Lung (tissue), 16 donors: ENCODE results near the gene CEP95. TPM values are rescaled to one million over a fixed set of nuclear protein-coding genes. Genes with fewer than 3 reads are reported as not detected.

Source experiments
- ATAC-seq: fragments of 200-7000 bp; cut with Tn5 transposase; one replicate; pipeline ENCODE4 v1.9.1; 2020; ENCODE audit warnings: moderate number of reproducible peaks; ENCODE audit not compliant: insufficient read depth, low FRiP score
- DNase-seq, 3 donors: peaks; one replicate each; pipeline ENCODE4 v3.0.0-alpha.2; 2013 to 2017
- H3K27ac ChIP-seq, 2 donors: one replicate each; pipeline ENCODE4 v1.5.1; 2013; ENCODE audit warnings: mild to moderate bottlenecking in 2 of 2, moderate library complexity in 2 of 2, control low read depth in 1 of 2, inconsistent platforms in 1 of 2, low read depth in 1 of 2, low read length in 1 of 2
- H3K27me3 ChIP-seq, 3 donors: one replicate each; pipeline ENCODE4 v1.5.1; 2013; ENCODE audit warnings: low read length in 2 of 3; ENCODE audit not compliant: control insufficient read depth in 3 of 3, insufficient read depth in 3 of 3
- H3K36me3 ChIP-seq, 4 donors: one replicate each; pipeline ENCODE4 v1.5.1; 2013; ENCODE audit warnings: low read length in 4 of 4, mild to moderate bottlenecking in 1 of 4, moderate library complexity in 1 of 4; ENCODE audit not compliant: control insufficient read depth in 4 of 4, insufficient read depth in 4 of 4
- H3K4me1 ChIP-seq, 5 donors: one replicate each; pipeline ENCODE4 v1.5.1; 2013; ENCODE audit warnings: low read length in 5 of 5, mild to moderate bottlenecking in 2 of 5, moderate library complexity in 1 of 5; ENCODE audit not compliant: control insufficient read depth in 5 of 5, insufficient read depth in 5 of 5
- H3K4me3 ChIP-seq: one replicate; pipeline ENCODE4 v1.5.1; 2013; ENCODE audit warnings: mild to moderate bottlenecking, control low read depth, moderate library complexity
- H3K9ac ChIP-seq, 2 donors: one replicate each; pipeline ENCODE4 v1.5.1; 2013; ENCODE audit warnings: low read length in 2 of 2, control low read depth in 1 of 2; ENCODE audit not compliant: insufficient read depth in 1 of 2
- H3K9me3 ChIP-seq, 4 donors: one replicate each; pipeline ENCODE4 v1.5.1; 2013; ENCODE audit warnings: low read length in 3 of 4, mild to moderate bottlenecking in 1 of 4, moderate library complexity in 1 of 4; ENCODE audit not compliant: control insufficient read depth in 4 of 4, insufficient read depth in 3 of 4
- WGBS, 2 donors: extraction: QIAGEN DNeasy Blood & Tissue Kit; methylation state at CpG; one replicate each; pipeline ENCODE4 v1.1.7; 2013; 5-methylcytosine and 5-hydroxymethylcytosine counted together
- long read RNA-seq, 5 donors: transcript quantifications; one replicate each; lab custom pipeline, GENCODE V29; 2026
- polyA plus RNA-seq, 2 donors: library from polyadenylated mRNA; stranded (reverse); fragments of 200-250 nt; gene quantifications; one replicate each; pipeline ENCODE4 v1.2.1, GENCODE V29; 2013
- total RNA-seq, 2 donors: library from RNA; depleted of rRNA in 1 of 2; stranded (reverse); fragments of >200 nt in 1 of 2; gene quantifications; one replicate each; pipeline ENCODE4 v1.2.1, GENCODE V29; 2014 to 2021
- TF ChIP-seq, protein P1 (sequence below): IDR thresholded peaks from 2 replicates; pipeline ENCODE4 v1.5.1; 2012; ENCODE audit warnings: mild to moderate bottlenecking; ENCODE audit errors: control extremely low read depth, extremely low read depth
- donor health status: control.
- donor health status: control.
- donor health status: Bipolar disorder and iron deficiency.
- donor health status: healthy.
- donor health status: DM: yes; HTN: yes; CAD: no.

CEP95 gene, protein sequence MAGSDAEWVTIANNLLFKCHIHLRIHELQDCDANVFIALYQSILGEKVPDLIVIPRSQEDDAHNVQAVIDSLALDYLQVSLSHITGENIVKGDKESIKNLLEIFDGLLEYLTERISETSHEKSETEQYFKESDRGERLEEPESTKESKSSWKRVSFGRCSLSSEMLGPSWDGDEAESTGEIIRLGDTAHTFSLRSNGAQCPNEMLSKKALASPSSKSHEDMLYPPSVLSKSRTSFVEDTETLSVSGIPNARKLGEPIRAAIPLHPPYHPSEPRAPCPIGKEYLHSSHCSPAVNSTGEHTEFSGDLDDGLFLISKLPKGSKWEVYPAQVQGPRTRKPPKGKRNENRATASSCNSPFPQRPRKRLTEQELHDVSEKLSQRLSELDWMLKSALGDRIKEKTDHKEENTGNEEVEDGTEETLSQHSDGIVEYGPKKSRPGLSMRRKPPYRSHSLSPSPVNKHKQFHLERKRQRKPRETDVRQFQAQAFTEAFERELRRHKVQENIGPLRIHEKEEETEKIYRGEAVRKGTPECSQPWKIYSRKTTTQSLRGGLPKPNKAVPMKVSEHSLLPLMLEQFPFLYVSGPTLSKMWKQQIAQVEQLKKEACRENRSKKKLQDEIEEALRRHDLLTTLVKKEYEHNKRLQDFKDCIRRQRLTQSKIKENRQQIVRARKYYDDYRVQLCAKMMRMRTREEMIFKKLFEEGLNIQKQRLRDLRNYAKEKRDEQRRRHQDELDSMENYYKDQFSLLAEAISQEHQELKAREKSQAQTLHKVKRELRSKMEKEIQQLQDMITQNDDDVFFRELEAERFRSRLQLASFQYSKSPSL
- total RNA-seq, result 100 to 1,000 TPM in 1 of 2 donors, 10 to 100 TPM in 1; 33.9 to 115 TPM
- 10 to 100 TPM; 12.8 to 31.5 TPM for polyA plus RNA-seq
- long read RNA-seq, donor 1, partial matches to known transcripts, result 5 of 13 reads
- long read RNA-seq, donor 1, other reads (novel, unspliced or antisense), result 0 of 13 reads
- long read RNA-seq, donor 2, partial matches to known transcripts, result 6 of 7 reads
- long read RNA-seq, donor 2, other reads (novel, unspliced or antisense), result 0 of 7 reads
- long read RNA-seq, donor 3, partial matches to known transcripts, result 8 of 10 reads
- long read RNA-seq, donor 3, other reads (novel, unspliced or antisense), result 0 of 10 reads
- long read RNA-seq, donor 4, partial matches to known transcripts, result 5 of 12 reads
- long read RNA-seq, donor 4, other reads (novel, unspliced or antisense), result 0 of 12 reads
- long read RNA-seq, donor 5, partial matches to known transcripts, result 0 of 5 reads
- long read RNA-seq, donor 5, other reads (novel, unspliced or antisense), result 0 of 5 reads

DNA sequence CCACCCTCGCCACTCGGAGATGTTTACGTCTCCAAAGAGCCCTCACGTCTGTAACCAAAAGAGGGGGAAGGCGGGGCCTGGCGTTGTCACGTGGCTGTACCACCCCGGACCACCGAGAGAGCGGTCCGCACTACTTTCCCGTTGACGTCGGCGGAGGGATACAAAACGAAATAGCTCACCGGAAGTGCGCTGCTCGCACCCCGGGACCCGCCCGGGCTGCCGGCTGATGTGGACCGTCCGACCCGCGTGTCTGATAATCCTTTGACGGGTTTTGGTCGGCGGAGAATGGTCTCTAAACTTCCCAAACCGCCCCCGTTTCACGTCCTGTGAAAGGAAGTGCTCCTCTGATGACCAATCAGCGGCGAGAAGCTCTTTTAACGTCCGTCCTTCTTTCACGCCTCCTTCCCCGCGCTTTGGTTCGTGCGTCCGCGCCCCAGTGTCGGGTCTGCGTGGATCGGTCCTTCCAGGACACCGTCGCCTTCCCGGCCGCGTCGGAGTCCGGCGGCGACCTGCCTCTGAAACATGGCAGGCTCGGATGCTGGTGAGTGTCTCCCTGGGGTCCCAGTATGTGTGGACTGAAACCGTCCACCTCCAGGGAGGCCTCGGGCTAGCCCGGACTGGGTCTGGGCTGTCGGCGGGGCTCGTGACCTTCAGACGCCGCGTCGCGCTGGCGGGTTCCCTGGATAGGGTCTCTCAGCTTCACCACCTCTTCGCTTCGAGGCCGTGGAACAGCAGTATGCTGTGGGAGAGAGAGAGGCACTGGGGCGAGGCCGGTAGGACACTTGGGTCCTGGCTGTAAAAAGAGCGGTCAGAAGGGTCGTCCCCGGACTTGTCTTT is at the start of gene CEP95:
TSS of gene CEP95 (plus strand) at position 402 of the 837 bp plus-strand sequence. CDS start at position 523, 121 bp downstream.
- Histone ChIP-seq H3K4me3 (peak within 1 kb of the TSS; percentile 99), H3K9ac (peak within 1 kb of the TSS; percentile 100), H3K36me3 (peaks cover 15 to 54% (median 37%) of the 10 kb centered on the region in 4 donors), H3K4me1 (peaks cover 0 to 23% (median 19%) of the 10 kb centered on the region in 5 donors), H3K27me3 (no peaks in the 10 kb centered on the region), H3K9me3 (no peaks in the 10 kb centered on the region), H3K27ac (peak within 1 kb of the TSS; percentile 93 to 100)
- 0% methylated on average over 76 to 77 of the region's 77 CpGs for WGBS, 2 donors
- DNase-seq, result peak; percentile 99
- ATAC-seq, result peak; percentile 78
- TF ChIP-seq, protein P1, sequence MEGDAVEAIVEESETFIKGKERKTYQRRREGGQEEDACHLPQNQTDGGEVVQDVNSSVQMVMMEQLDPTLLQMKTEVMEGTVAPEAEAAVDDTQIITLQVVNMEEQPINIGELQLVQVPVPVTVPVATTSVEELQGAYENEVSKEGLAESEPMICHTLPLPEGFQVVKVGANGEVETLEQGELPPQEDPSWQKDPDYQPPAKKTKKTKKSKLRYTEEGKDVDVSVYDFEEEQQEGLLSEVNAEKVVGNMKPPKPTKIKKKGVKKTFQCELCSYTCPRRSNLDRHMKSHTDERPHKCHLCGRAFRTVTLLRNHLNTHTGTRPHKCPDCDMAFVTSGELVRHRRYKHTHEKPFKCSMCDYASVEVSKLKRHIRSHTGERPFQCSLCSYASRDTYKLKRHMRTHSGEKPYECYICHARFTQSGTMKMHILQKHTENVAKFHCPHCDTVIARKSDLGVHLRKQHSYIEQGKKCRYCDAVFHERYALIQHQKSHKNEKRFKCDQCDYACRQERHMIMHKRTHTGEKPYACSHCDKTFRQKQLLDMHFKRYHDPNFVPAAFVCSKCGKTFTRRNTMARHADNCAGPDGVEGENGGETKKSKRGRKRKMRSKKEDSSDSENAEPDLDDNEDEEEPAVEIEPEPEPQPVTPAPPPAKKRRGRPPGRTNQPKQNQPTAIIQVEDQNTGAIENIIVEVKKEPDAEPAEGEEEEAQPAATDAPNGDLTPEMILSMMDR, result no peak

DNA sequence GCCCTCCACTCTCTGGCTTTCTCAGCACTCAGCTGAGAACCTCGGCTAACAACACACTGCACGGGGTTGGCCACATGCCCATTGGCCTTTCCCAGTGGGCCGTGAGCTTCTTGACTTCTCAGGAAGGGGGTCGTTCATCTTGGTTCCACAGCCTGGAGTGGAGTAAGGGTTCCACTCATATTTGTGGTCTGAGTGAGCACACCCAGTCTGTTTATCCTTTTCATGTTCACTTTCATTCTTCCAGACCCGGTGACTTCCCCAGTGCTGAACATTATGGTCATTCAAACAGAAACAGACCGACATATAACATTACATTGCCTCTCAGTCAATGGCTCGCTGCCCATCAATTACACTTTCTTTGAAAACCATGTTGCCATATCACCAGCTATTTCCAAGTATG is 49.6 kb upstream of the CEP95 start:
- WGBS, 2 donors, result 58 to 64% methylated on average over 7 of the region's 7 CpGs
- no peaks in the 10 kb centered on the region for H3K36me3 ChIP-seq
- no peak for ATAC-seq

DNA sequence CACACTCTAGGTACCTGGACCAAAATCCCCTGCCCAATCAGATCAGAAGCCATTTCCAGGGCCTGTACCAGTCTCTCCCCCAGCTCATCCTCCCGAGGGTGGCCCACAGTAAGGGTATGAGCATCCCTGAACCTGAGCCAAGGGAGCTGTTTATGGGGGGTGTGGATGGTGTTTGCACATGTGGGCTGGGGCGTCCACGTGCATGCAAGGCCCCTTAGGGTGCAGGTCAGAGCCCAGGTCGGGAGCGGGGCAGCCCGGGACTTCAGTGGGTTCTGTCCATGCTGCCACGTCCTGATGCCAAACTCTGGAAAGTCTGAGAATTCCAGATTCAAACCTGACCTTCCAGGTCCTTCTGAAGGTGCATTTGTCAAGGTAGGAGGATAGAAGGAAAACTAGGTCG is 48.0 kb upstream of the CEP95 start:
- no peak for ATAC-seq
- Histone ChIP-seq H3K27me3 (no peaks in the 10 kb centered on the region), H3K27ac (no peak overlapping the region), H3K36me3 (no peaks in the 10 kb centered on the region), H3K9ac (no peak overlapping the region), H3K9me3 (no peaks in the 10 kb centered on the region), H3K4me3 (no peak overlapping the region), H3K4me1 (no peaks in the 10 kb centered on the region)
- TF ChIP-seq, protein P1, result no peak
- no peak for DNase-seq
- WGBS, 2 donors, result 90 to 93% methylated on average over 8 of the region's 8 CpGs

More for the DNA sequence above, 49.6 kb upstream of the CEP95 start:
- DNase-seq, result no peak
- Histone ChIP-seq H3K9ac (no peak overlapping the region), H3K4me3 (no peak overlapping the region), H3K27me3 (no peaks in the 10 kb centered on the region), H3K4me1 (no peaks in the 10 kb centered on the region), H3K9me3 (no peaks in the 10 kb centered on the region), H3K27ac (no peak overlapping the region)
- TF ChIP-seq, protein P1, result no peak
